Uterus (tissue), 4 donors: ENCODE data around the gene FHIT. TPM values are rescaled to one million over a fixed set of nuclear protein-coding genes. Genes with fewer than 3 reads are reported as not detected.

Source experiments
- DNase-seq, 2 donors: peaks; one replicate each; pipeline ENCODE4 v3.0.0-alpha.2; 2019 to 2020
- H3K27ac ChIP-seq, 2 donors: fragments of 200-600 bp; sonication (generic); 1 replicate in 1 of 2; 2 replicates in 1 of 2; pipeline ENCODE4 v1.5.1; 2016 to 2018
- H3K27me3 ChIP-seq, 2 donors: fragments of 200-600 bp; sonication (generic); one replicate each; pipeline ENCODE4 v1.5.1; 2018 to 2019; ENCODE audit warnings: control low read depth in 1 of 2
- H3K36me3 ChIP-seq, 2 donors: fragments of 200-600 bp; sonication (generic); one replicate each; pipeline ENCODE4 v1.5.1; 2019; ENCODE audit warnings: control low read depth in 1 of 2
- H3K4me1 ChIP-seq, 2 donors: fragments of 200-600 bp; sonication (generic); one replicate each; pipeline ENCODE4 v1.5.1; 2018 to 2019; ENCODE audit warnings: control low read depth in 1 of 2
- H3K4me3 ChIP-seq, 2 donors: fragments of 200-600 bp; sonication (generic); 1 replicate in 1 of 2; 2 replicates in 1 of 2; pipeline ENCODE4 v1.5.1; 2018 to 2019; ENCODE audit warnings: mild to moderate bottlenecking in 1 of 2
- H3K9me3 ChIP-seq, 2 donors: fragments of 200-600 bp; sonication (generic); one replicate each; pipeline ENCODE4 v1.5.1; 2019; ENCODE audit warnings: control low read depth in 1 of 2
- CTCF ChIP-seq, 4 experiments: fragments of 200-600 bp in 2 of 4; fragments of 450-650 bp in 2 of 4; sonication (generic) in 2 of 4; IDR thresholded peaks; one replicate each; pipeline ENCODE4 v1.5.1; 2016 to 2019; ENCODE audit warnings: antibody characterized with exemption in 4 of 4, mild to moderate bottlenecking in 2 of 4, moderate library complexity in 1 of 4
- POLR2A ChIP-seq, 2 donors: fragments of 450-650 bp; IDR thresholded peaks; one replicate each; pipeline ENCODE4 v1.6.1; 2016; ENCODE audit warnings: antibody characterized with exemption in 2 of 2, mild to moderate bottlenecking in 1 of 2, moderate library complexity in 1 of 2
- intact Hi-C: fragments of 100-400 bp; cut with DNase I; formaldehyde crosslinking; loops from one replicate; pipeline ENCODE4 v1.15.1; 2023; ENCODE audit warnings: low total_unique reads
- total RNA-seq, 4 donors: library from RNA; depleted of rRNA in 3 of 4; stranded (reverse); fragments of >200 nt in 3 of 4; gene quantifications; one replicate each; pipeline versions ENCODE4 v1.1.0 to v1.2.4, GENCODE V29; 2014 to 2023
- donor health status: DM: yes; HTN: yes; CAD: no.

FHIT gene
- total RNA-seq, 4 donors from 2014 or later = 1.3 to 15.2 (median 7.3) TPM

- no peaks in the 10 kb centered on the region for H3K36me3 ChIP-seq
Observed at GRCh38 chr3:61169621-61170251, 81.5 kb downstream of the FHIT start.

GRCh38 chr3:61168286-61168685 is 83.0 kb downstream of the FHIT start:
- H3K36me3 ChIP-seq = no peaks in the 10 kb centered on the region
- no peak for DNase-seq
- TF ChIP-seq POLR2A (IDR thresholded peaks at IDR 0.05) (no peak), CTCF (IDR thresholded peaks at IDR 0.05) (no peak)
- H3K4me1 ChIP-seq = no peaks in the 10 kb centered on the region
- H3K27ac ChIP-seq = no peak overlapping the region
- H3K27me3 ChIP-seq = no peaks in the 10 kb centered on the region
- intact Hi-C loops = no loop called here
- no peak overlapping the region for H3K4me3 ChIP-seq
- H3K9me3 ChIP-seq = no peaks in the 10 kb centered on the region

More at GRCh38 chr3:61169621-61170251, 81.5 kb downstream of the FHIT start:
- TF ChIP-seq POLR2A (IDR thresholded peaks at IDR 0.05) (no peak), CTCF (IDR thresholded peaks at IDR 0.05) (no peak)
- no peak for DNase-seq
- Histone ChIP-seq H3K9me3 (no peaks in the 10 kb centered on the region), H3K4me1 (no peaks in the 10 kb centered on the region), H3K27me3 (no peaks in the 10 kb centered on the region), H3K4me3 (no peak overlapping the region), H3K27ac (no peak overlapping the region)
- intact Hi-C loops = no loop called here

GRCh38 chr3:61162965-61163364 is 88.3 kb downstream of the FHIT start:
- H3K27ac ChIP-seq = no peak overlapping the region
- TF ChIP-seq CTCF (IDR thresholded peaks at IDR 0.05) (no peak), POLR2A (IDR thresholded peaks at IDR 0.05) (no peak)
- intact Hi-C loops = no loop called here

GRCh38 chr3:61158667-61159066 is 92.6 kb downstream of the FHIT start:
- TF ChIP-seq POLR2A (IDR thresholded peaks at IDR 0.05) (no peak), CTCF (IDR thresholded peaks at IDR 0.05) (no peak)
- Histone ChIP-seq H3K36me3 (no peaks in the 10 kb centered on the region), H3K27me3 (no peaks in the 10 kb centered on the region), H3K4me1 (no peaks in the 10 kb centered on the region), H3K9me3 (no peaks in the 10 kb centered on the region), H3K4me3 (no peak overlapping the region), H3K27ac (no peak overlapping the region)
- DNase-seq = no peak
- intact Hi-C loops = no loop called here

More at GRCh38 chr3:61162965-61163364, 88.3 kb downstream of the FHIT start:
- Histone ChIP-seq H3K4me3 (no peak overlapping the region), H3K27me3 (no peaks in the 10 kb centered on the region), H3K36me3 (no peaks in the 10 kb centered on the region), H3K9me3 (no peaks in the 10 kb centered on the region), H3K4me1 (no peaks in the 10 kb centered on the region)
- no peak for DNase-seq

DNA sequence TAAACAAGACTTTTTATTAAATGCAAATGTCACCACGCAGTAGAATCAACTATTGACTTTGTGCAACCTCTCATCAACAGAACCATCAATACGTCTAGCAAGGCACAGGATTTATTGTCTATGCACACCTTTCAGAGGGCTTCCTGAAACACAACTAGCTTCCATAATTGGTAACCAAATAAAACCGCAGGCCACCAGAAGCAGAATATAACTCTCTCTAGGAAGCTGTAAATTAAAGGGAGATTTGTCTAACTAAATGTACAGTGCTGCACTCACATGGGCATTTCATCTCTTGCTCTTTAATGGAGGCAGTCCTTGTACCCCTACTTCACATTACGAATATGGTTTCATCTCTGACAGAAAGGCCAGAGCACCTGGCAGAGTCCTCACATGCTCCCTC is 93.0 kb downstream of the FHIT start:
- no peaks in the 10 kb centered on the region for H3K27me3 ChIP-seq
- TF ChIP-seq POLR2A (IDR thresholded peaks at IDR 0.05) (no peak), CTCF (IDR thresholded peaks at IDR 0.05) (no peak)
- no peaks in the 10 kb centered on the region for H3K4me1 ChIP-seq
- DNase-seq = no peak
- no peak overlapping the region for H3K27ac ChIP-seq
- intact Hi-C loops = no loop called here
- H3K4me3 ChIP-seq = no peak overlapping the region
- H3K36me3 ChIP-seq = no peaks in the 10 kb centered on the region
- H3K9me3 ChIP-seq = no peaks in the 10 kb centered on the region
